Stimulated activated naive CD8-positive, alpha-beta T cell treated with anti-CD3 and anti-CD28 coated beads, Interleukin-15, Interleukin-2, amounts not matched to agents 100 U/mL and 50 U/mL, for 24 hours (primary cell): Measurements from ENCODE around the gene DLG2.

Experiments
- ATAC-seq: fragments of 150-1000 bp; cut with Tn5 transposase; one replicate; pipeline ENCODE4 v1.10.0; 2021
- DNase-seq: peaks from one replicate; pipeline ENCODE4 v3.0.0; 2021

DLG2 gene

GRCh38 chr11:84660257-84660977 is 966.7 kb downstream of the DLG2 start:
- no peak for DNase-seq
- ATAC-seq: no peak

- DNase-seq (no peak), ATAC-seq (no peak)
Observed at GRCh38 chr11:84655712-84656111, 971.4 kb downstream of the DLG2 start.

- ATAC-seq: no peak
Observed at GRCh38 chr11:84648471-84648870, 978.7 kb downstream of the DLG2 start.

DNA sequence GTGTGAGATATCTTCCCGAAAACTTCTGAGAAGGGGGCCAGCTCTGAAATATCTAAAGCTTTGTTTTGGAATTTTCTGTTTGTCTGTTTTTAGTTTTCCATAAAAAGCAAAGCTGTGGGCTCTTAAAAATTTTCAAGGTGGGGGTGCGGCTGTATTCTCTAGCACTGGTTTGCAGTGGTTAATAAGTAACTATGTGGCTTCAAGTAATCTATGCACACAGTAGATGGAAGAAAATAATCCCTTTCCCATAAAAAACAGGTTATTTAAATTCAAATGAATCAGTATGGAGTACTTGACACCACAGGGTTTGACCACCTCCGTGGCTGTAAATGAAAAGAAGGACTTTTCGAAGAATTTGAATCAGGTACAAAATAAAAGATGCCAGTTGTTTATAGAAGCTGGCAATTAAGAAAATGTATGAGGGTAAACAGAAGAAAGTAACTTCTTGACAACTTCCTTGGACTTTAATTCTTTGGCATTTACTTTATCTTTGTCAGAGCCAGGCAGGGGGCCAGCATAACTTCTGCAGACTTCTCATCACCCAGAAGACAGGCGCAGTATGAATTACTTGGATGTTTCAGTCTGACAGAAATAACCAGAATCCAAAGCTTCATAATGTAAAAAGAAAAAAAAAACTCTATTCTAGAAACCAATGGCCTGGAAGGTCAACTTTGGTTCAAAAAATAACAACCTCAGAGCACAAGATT is 981.0 kb downstream of the DLG2 start:
- DNase-seq (no peak), ATAC-seq (no peak)

More at GRCh38 chr11:84648471-84648870, 978.7 kb downstream of the DLG2 start:
- DNase-seq: no peak

DNA sequence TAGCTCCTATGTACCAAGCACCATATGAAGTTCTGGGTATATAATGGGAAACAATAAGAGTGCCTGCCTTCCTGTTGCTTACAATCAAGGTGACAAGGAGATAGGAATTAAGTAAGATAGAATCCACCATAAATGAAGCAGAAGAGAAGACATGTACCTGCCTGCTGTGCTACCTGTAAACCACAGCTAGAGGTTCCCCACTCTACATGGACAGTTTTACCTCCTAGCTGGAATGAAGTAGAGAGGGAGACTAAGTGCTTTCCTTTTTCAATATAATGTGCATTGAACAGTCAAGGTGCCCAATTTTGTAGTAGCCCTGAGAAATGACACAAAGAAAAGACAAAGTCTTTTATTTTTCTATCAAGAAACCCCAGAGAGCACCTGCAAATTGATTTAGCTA is 984.6 kb downstream of the DLG2 start:
- no peak for DNase-seq
- ATAC-seq: no peak

DNA sequence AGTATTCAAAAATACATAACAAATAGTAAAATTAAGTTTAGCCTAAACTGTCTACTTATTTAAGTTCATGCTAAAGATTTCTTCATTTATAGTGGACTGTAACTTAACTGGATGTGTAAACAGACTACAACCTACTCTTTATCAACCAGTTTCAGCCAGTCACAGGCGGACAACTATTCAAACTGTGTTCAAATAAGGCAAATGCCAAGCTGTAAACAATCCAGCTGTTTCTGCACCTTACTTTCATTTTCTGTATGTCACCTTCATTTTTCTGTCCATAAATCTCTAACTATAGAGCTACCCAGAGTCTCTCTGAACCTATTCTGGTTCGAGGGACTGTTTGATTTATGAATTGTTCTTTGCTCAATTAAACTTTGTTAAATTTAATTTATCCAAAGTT is 992.8 kb downstream of the DLG2 start:
- DNase-seq (no peak), ATAC-seq (no peak)

DNA sequence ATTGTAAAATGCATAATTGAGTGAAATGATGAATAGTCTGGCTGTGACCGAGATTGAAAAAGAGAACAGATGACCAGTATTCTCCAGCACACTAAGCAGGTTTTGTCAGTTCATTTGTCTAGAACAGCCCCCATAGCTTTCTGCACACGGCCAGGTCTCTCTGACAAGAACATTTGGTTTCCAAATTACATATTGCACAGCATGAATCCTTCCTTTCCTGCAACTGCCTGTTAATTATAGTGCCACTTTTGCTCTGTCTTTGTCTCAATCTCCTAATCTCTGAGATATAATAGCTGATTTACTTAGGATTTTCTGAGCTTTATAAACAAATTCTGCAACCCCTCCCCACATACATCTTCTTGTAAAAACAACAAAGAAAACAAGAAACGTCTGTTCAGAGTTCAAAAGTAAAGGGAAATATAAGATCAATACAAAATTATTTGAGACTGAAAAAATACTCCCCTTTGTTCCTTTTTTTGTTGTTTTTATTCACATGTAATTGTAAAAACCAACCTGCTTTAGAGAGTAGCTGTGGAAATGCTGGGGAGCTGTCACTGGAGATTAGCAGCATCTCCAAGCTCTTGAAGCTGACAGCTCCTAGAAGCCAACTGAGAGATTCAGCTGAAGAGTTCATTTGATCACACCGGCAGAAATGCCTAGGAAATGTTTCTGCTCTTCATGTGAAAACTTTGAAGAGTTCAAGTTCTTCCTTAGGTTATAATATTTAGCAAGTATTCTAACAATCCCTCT is 998.1 kb downstream of the DLG2 start:
- ATAC-seq: no peak
- no peak for DNase-seq

GRCh38 chr11:84626256-84626655 is 1000.9 kb downstream of the DLG2 start:
- no peak for DNase-seq
- ATAC-seq: no peak

GRCh38 chr11:84612645-84613044 is 1014.5 kb downstream of the DLG2 start:
- no peak for ATAC-seq
- DNase-seq: no peak

GRCh38 chr11:84608837-84609196 is 1018.3 kb downstream of the DLG2 start:
- ATAC-seq: no peak
- DNase-seq: no peak

GRCh38 chr11:84607975-84608836 is 1018.9 kb downstream of the DLG2 start:
- DNase-seq (no peak), ATAC-seq (no peak)

DNA sequence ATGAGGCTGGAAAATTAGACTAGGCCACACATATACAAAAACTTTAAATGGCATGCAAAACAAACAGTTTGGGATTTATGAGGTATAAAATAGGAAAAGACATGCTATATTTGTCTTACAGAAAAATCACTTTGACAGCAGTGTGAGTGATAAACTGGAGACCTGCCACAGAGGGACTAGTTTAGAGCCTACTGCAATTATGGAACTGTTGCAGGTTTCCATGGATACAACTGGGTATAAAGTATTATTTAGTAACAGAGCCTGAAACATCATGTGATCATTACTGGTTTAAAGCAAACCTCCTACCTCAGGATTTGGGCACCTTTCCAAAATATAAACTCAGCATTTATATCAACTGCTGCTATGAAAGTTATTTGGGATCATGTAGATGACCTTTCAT is 1032.5 kb downstream of the DLG2 start:
- DNase-seq: no peak
- ATAC-seq: no peak

DNA sequence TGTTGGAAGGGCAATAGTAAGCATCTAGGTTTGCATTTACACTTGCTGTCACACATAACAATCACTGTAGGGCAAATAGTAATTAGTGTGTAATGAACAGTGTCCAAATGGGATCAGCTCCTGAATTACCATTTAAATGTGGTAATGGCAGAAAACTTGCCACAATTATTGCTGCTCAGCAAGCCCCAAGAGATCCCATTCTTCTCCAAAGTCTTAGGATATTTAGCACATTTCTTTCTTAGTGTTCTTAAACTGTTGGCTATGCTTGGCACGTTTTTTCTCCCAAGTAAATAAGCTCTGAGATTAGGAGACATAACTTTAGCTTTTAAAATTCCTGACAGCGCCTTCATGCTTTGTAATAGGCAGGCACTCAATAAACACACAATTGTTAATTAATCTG is 1037.0 kb downstream of the DLG2 start:
- DNase-seq: no peak
- ATAC-seq: no peak

- ATAC-seq: no peak
- DNase-seq: no peak
Observed at GRCh38 chr11:84588131-84588829, 1038.9 kb downstream of the DLG2 start.

GRCh38 chr11:84583106-84583505 is 1044.0 kb downstream of the DLG2 start:
- no peak for ATAC-seq
- DNase-seq: no peak

DNA sequence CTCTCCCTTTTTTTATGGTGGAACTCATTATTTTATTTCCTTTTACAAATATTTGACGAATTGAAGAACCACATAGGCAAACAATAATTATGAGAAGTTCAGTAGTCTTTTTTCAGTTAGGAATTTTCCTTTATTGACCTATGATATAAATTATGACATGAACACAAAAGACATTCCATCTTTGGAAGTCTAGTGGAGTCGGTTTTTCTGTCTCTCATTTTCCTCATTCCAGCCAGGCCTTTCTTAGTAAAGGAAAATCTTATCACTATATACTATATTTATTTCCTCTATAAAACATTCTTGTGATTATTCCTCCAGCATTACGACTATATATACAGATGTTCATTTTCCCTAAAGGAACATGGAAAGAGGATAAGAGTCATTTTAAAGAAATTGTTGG is 1046.1 kb downstream of the DLG2 start:
- ATAC-seq (no peak), DNase-seq (no peak)

DNA sequence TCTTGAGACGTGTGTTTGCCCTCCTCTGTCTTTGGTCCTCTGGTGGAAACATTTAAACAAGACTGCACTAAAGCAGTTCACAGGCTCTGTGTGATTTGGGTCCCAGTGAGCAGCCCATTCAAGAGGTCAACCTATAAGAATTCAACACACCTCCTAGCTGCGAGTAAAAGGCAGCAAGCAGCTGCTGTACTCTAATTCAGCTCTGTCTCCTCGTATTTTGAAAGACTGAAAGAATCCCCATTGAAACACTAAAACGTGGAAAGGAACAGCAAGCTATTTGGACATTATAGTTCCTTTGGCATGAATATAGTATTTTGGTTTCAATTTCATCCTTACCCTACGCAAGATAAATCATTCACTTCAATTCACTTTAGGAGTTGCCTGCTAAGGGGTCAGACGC is 1046.7 kb downstream of the DLG2 start:
- DNase-seq: no peak
- ATAC-seq: no peak

DNA sequence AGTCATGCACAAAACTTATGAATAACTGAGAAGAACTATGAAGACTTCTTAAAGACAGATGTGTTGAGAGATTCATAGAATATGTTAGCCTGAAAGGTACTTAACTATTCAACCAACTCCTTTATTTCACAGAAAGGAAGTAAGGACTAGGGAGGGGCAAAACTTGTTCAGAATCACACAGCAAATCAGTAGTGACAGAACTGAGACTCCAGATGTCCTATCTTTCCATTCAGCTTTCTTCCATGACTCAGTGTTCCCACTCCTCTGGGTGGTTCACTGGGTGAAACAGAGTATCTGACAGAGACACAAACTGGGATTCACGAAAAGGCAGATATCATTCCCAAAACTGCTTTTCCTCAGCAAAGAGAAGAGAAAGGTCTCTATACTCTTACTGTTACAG is 1053.3 kb downstream of the DLG2 start:
- ATAC-seq: no peak
- DNase-seq: no peak

DNA sequence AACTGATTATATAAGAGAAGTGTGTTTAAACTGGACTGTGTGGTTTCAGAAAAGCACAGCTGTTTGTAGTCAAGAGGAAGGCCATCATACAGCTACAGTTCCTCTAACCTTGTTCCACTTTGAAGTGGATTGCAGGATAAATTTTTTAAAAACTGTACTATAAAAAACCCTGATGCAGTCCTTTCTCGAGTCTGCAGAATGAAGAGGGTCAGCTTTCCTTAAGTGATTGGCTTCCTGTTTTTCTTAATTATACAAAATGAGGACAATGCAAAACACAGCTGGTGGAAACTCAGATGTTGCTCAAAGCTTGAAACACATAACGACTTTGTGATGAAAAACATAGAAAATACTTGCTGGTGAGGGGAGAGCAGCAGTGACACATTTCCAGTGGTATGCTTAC is 1060.5 kb downstream of the DLG2 start:
- DNase-seq: no peak
- ATAC-seq: no peak

- no peak for DNase-seq
Observed at GRCh38 chr11:84564867-84565184, 1062.3 kb downstream of the DLG2 start.

DNA sequence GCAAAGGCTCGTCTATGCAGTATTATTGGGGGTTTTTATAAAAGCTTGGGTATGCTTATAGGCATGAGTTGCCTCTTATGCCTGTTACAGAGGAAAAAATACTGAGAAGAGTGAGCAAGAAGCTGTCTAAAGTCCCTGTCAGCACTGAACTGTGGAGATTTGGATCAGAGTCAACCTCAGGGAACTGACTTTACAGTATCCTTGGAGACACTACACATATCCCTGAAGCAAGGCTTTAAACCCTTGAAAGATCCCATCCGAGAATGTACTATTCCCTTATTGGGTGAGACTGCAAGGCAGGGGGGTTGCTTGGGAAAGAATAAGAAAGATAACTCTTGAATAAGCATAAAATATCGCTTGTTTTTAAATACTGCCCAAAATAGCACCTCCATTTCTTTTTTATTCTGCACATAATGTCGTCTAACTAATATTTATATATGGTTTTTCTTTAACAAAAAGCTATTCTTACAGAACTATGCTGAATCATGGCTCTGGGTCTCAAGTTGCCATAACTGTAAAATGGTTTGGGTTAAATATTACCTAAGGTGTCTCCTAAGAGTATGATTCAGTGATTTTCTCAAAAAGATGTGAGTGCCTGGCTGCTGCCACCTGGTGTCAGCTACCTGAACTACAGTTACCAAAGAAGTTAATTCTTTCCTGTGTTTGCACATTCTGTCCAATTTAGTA is 1062.8 kb downstream of the DLG2 start:
- no peak for ATAC-seq
- peak; percentile 32 for DNase-seq

More at GRCh38 chr11:84564867-84565184, 1062.3 kb downstream of the DLG2 start:
- ATAC-seq: no peak
